Measurements from ENCODE around the gene MARCHF7. TPM values are rescaled to one million over a fixed set of nuclear protein-coding genes. Genes with fewer than 3 reads are reported as not detected.
"Not testable (repeated sequence)": the region's sequence is repeated elsewhere in the genome, so short reads cannot be mapped to it uniquely, and the experiment has no call there.

MARCHF7 gene
- polyA plus RNA-seq, 1 experiment, result 24.5 TPM

GRCh38 chr2:159742846-159743245, 30.5 kb downstream of the MARCHF7 start:
- CTCF ChIA-PET, result no interaction called here
- H3K36me3 ChIP-seq (ENCODE audit: control insufficient read depth, insufficient read depth, low read length), result peaks cover 15% of the 10 kb centered on the region
- H3K4me3 ChIP-seq (ENCODE audit: low read depth, low read length), result no peak overlapping the region
- no peak for TF ChIP-seq CTCF (IDR thresholded peaks at IDR 0.05; ENCODE audit: insufficient read depth, low read depth, low read length)
- DNase-seq (ENCODE audit: low read depth), result no peak
- H3K27me3 ChIP-seq (ENCODE audit: control insufficient read depth, insufficient read depth, low read length), result no peaks in the 10 kb centered on the region
- POLR2A ChIA-PET, result no interaction called here

- Histone ChIP-seq H3K4me3 (ENCODE audit: low read depth, low read length) (no peak overlapping the region), H3K27me3 (ENCODE audit: control insufficient read depth, insufficient read depth, low read length) (no peaks in the 10 kb centered on the region), H3K36me3 (ENCODE audit: control insufficient read depth, insufficient read depth, low read length) (peaks cover 10% of the 10 kb centered on the region)
- POLR2A ChIA-PET, result no interaction called here
- DNase-seq (ENCODE audit: low read depth), result no peak
- CTCF ChIA-PET, result no interaction called here
- no peak for TF ChIP-seq CTCF (IDR thresholded peaks at IDR 0.05; ENCODE audit: insufficient read depth, low read depth, low read length)
Observed at GRCh38 chr2:159744363-159744762, 32.1 kb downstream of the MARCHF7 start.

GRCh38 chr2:159745237-159745636, 32.9 kb downstream of the MARCHF7 start:
- POLR2A ChIA-PET; H3K36me3 ChIP-seq (ENCODE audit: control insufficient read depth, insufficient read depth, low read length); H3K4me3 ChIP-seq (ENCODE audit: low read depth, low read length); DNase-seq (ENCODE audit: low read depth); H3K27me3 ChIP-seq (ENCODE audit: control insufficient read depth, insufficient read depth, low read length): not testable (repeated sequence)
- CTCF ChIA-PET, result interaction anchor here (2.1 kb wide), 1 partner anchor 10 kb away, joined by 6 read pairs; no protein-coding TSS in a partner anchor

GRCh38 chr2:159748089-159748488, 35.8 kb downstream of the MARCHF7 start:
- ChIA-PET CTCF (no interaction called here), POLR2A (no interaction called here)
- Histone ChIP-seq H3K27me3 (ENCODE audit: control insufficient read depth, insufficient read depth, low read length) (no peaks in the 10 kb centered on the region), H3K4me3 (ENCODE audit: low read depth, low read length) (no peak overlapping the region), H3K36me3 (ENCODE audit: control insufficient read depth, insufficient read depth, low read length) (peaks cover 8% of the 10 kb centered on the region)
- no peak for DNase-seq (ENCODE audit: low read depth)
- TF ChIP-seq CTCF (IDR thresholded peaks at IDR 0.05; ENCODE audit: insufficient read depth, low read depth, low read length), result no peak

- Histone ChIP-seq H3K4me3 (ENCODE audit: low read depth, low read length) (no peak overlapping the region), H3K27me3 (ENCODE audit: control insufficient read depth, insufficient read depth, low read length) (no peaks in the 10 kb centered on the region), H3K36me3 (ENCODE audit: control insufficient read depth, insufficient read depth, low read length) (peaks cover 5% of the 10 kb centered on the region)
- no peak for TF ChIP-seq CTCF (IDR thresholded peaks at IDR 0.05; ENCODE audit: insufficient read depth, low read depth, low read length)
- no peak for DNase-seq (ENCODE audit: low read depth)
- ChIA-PET CTCF (no interaction called here), POLR2A (no interaction called here)
Observed at GRCh38 chr2:159750873-159751272, 38.6 kb downstream of the MARCHF7 start.

GRCh38 chr2:159753797-159754196, 41.5 kb downstream of the MARCHF7 start:
- no peak overlapping the region for H3K4me3 ChIP-seq (ENCODE audit: low read depth, low read length)
- ChIA-PET POLR2A (no interaction called here), CTCF (interaction anchor here (0.6 kb wide), 1 partner anchor 149 kb away, joined by 4 read pairs; no protein-coding TSS in a partner anchor)
- H3K36me3 ChIP-seq (ENCODE audit: control insufficient read depth, insufficient read depth, low read length), result no peaks in the 10 kb centered on the region; the same call in none of the 2 replicates
- no peak for DNase-seq (ENCODE audit: low read depth)
- TF ChIP-seq CTCF (IDR thresholded peaks at IDR 0.05; ENCODE audit: insufficient read depth, low read depth, low read length), result no peak
- H3K27me3 ChIP-seq (ENCODE audit: control insufficient read depth, insufficient read depth, low read length), result no peaks in the 10 kb centered on the region
